NCI-H2227 treated with DMSO at 0.1 percent for 48 hours (cell line): ENCODE results near the gene TRAM2.

Experiments
- DNase-seq: peaks from one replicate; lab custom pipeline; 2025; lab: John Stamatoyannopoulos, UW

Gene TRAM2

DNA sequence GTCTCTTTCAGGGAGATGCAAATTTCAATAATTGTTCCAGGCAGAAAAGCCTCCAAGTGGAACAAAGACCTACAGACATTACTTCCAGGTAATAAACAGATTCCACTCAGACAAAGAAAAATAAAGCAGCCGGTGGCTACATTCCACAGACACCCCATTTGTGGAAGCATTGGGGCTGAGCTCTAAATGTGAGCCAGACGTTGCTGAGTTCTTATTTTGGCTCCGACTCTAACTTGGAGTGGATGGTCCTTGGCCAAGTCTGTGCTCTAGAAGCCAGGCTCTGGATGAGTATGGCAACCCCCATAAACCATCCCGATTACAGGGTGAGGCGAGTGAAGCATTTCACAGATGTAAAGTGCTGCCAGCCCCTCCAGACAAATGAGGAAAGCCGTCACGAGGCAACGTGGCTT is 6.6 kb downstream of the TRAM2 start:
- no peak for DNase-seq

DNA sequence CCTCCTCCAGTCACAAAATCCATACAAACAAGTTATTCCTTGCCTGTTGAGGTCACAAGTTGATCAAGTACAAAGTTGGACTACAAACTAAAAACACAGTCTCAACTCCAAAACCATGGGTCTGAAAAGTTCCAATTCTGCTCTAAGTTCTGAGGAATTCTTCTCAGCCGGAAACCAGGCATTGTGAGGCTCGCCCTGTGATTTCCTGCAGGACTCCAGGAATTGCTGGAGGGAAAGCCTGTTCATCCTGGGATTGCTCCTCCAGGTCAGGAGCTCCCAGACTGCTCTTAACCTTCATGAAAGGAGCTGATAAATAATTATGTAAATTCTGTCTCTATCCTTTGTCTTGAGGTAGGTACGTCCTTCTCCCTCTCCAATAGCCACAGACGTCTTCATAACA is 8.5 kb downstream of the TRAM2 start:
- DNase-seq: no peak

DNA sequence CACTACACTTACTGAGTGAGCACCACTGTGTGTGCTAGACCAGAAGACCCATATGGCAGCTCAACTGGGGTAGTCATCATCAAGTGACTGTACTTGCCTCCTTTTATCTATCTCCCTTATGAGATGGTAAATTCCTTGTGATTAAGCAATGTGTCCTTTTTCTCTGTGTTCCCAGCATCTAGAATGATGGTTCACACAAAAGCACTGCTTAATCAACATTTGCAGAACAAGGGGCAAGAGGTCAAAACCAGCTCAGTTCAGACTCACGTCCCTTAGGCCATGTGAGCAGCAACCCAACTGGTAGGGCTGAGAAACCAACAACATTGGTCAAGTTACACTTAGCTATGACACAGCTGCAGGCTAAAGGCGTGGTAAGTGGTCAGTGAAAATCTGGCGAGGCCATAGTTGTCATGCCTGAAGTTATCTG is 10.0 kb downstream of the TRAM2 start:
- no peak for DNase-seq

DNA sequence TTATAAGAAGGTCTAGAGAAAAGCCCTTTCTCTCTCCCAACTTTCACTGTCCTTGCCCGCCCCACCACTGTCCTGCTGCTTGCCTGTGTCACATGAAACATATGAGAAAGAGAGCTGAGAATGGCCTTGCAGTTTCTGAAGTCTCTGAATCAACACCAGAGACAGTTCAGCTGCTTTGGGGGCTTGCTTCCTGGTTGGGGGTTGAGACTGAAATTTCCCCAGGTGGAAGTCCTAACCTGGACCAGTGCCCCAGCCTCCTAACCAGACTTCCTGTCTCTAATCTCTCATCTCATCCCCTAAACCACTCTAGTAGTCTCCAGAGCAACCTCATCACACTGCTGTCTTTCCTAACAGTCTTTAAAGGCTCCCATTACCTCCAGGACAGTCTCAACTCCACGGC is 10.7 kb downstream of the TRAM2 start:
- DNase-seq: no peak

DNA sequence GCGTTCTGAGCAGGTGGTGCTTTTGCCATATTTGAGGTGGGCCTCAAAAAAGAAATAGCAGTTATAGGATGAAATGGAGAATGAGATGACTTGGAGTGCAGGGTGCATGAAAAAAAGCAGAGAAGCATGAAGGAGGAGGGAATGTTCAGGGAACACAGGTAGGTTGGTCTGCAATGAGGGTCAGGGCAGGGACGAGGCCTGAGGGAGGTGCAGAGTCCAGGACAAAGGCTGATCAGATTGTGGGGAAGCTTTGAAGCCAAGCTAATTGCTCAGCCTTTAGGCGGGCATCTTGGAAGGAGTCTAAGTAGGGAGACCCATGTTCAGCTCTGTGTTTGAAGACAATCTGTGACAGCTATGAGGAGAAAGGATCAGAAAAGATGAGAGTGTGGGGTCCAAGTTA is 12.0 kb downstream of the TRAM2 start:
- DNase-seq: no peak

DNA sequence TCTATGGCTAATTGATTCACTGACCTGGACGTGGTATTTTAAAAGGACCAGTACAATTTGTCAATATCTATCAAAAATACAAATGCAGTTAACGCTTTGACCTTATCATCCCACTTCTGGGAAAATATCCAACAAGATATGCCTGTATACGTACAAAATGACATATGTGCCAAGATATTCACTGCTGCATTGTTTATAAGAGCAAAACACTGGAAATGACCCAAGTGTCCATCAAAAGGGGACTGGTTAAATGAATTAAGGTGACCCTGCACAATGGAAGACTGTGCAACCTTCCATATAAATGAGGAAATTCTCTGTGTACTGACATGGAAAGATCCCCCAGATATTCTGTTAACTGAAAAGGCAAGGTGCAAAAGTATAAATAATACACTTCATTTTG is 13.9 kb downstream of the TRAM2 start:
- no peak for DNase-seq

DNA sequence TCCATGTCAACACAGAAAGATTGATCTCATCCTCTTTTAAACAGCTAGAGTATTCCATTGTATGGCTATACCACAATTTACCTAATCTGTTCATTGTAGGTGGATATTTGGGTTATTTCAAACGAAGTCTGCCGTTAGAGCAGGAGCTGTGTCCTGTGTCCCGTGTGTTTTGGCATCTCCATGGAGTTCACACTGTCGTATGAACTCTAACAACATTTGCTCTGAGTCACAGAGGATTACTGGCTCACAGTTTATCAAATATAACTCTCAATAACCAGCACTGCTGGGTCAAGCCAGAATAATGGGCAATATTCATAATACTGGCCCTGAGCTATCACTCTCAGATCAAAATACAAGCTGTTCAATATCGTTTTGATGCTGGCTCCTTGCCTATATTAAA is 16.4 kb downstream of the TRAM2 start:
- DNase-seq: no peak

DNA sequence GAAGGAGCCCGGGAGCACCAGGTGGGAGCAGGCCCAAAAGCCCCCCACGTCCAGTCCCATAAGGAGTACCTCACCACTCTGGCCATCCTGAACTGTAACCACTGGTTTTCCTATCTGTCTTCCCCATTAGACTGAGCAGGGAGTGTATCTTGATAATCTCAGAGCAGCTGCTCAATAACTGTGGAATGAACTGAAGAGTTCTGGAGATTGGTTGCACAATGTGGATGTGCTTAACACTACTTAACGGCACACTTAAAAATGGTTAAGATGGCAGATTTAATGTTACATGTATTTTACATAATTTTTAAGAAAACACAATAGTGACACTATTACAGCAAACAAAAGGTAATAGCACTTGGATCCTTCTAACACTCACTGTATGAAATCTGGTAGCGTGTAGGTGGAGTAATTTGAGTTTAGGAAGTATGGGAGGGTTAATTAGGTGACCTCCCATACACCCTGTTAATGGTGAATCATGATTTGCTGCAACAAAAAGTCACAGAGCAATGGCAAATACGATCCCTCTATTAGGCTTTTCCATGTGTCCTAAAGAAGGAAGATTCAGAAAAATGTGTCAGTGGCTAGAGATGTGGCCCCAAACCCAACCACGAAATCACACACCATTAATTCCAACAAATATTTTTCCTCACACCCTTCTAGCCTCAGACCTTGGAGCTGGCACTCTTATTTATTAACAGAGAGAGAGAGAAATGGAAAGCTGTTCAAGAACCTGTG is 18.4 kb downstream of the TRAM2 start:
- no peak for DNase-seq

DNA sequence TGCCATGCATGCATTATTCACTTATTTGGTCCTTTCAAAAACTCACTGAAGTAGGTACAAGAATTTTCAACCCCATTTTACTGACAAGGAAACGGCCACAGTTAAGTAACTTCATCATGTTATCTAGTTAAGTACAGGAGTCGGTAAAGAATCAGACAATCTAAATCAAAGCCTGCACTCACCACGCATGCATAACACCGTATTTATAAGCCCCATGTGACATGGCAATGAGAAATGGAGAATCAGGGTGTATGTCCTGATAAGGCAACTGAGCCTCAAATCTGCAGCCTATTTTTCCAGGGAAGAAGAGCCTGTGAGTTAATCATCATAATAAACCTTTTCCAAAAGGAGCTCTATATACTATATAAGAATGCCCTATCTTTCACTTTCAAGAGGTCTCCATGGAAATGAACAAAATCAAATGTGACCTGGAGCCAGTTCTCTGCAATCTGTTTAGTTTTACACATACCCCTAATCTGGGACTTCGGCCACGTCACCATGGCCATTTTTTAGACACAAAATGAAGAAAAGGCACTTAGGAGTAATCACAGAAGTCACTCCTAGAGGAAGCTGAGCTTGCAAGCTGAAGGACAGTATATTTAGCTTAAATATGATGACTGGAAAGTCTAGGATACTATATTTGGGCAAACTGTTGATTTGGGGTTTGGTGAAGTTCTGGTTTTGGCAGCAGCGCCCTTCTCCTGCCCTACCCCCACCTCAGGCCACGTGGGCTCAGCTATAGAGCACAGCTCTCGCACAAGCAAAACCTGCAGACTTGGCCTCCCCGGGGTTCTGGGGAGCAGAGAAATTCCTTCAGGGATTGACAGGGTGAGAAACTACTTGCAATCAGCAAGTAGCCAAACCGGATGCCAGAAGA is 19.2 kb downstream of the TRAM2 start:
- DNase-seq: no peak

DNA sequence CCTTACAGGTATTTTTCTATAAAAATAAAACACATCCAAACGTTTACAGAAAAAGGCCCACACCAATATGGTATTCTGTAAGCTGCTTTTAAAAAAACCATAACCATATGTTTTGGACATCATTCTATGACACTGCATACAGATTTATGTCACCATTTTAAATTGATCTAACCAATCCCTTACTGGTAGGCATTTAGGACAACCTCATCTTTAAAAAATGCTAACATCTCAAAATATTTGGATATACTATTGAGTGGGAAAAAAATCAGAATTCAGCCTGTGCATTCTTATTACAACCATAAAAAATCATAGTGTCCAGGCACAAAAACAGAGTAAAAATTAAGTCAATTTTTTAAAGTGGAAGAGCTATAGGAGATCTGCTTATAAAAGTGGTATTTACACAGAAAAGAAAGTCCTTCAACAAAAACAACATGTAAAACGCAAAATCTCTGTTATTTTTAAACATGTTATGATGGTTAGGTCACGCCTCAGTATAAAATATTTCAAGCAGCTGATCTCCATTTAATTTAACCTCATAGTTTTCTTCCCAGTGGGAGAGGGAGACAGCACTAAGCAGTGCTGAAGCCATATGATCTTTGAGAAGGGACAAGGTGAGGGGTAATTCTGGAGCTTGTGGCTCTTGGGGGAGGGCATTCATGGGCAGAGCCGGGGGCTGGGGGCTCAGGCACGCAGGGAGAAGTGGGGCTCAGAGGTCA is 21.2 kb downstream of the TRAM2 start:
- no peak for DNase-seq

DNA sequence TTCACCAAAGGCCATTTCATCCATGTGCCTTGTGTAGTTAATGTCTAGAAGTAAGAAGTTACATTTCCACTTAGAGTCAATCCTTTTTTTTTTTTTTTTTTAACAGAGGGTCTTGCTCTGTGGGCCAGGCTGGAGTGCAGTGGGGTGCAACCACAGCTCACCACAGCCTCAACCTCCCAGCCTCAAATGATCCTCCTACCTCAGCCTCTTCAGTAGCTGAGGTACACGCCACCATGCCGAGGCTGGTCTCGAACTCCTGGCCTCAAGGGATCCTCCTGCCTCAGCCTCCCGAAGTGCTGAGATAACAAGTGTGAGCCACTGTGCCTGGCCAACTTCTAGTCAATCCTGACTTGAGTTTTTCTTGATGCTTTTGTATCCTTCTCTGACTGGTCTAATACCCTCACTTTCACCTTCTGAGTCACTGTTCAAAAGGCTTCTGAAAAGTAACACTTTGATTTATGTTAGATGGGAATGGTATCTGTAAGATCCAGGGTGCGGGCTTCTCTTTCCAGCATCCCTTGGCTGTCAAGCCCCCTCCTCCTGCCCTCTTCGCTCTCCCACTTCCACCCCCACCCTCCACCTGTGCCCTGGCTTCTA is 22.1 kb downstream of the TRAM2 start:
- DNase-seq: no peak

DNA sequence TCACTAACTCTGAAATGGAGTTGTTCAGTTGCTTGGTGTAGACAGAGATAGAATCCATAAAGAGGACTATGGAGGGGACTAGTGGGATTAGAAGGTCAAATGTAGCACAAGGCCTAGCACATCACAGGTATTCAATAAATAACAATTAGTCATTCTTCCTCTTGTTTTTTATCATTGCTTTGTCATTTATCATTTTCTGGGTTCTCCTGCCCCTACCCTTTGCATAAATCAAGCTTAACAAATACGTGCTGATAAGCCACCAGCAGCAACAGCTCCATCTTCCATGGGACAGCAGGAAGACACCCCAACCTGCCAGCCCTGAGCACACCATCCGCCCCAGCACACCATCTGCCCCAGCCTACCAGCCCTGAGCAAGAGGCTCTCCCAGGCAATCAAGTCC is 23.1 kb downstream of the TRAM2 start:
- no peak for DNase-seq

DNA sequence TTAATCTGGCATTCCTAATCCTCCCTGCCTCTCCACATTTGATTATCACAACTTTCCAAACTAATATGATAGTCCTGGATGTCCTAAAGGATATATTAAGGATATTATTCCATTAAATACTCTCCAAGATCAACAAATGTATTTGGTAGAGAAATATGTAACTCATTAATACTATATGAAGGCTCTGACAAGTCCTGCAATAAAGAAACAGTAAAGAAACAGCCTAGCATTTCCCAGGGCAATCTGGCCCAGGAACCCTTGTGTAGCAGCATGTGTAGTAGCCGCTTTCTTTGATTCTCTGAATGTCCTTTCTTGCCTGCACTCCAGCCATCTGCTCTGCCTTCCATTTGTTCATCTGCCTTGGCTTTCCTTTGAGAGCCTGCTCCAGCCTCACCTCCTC is 23.7 kb downstream of the TRAM2 start:
- DNase-seq: no peak

DNA sequence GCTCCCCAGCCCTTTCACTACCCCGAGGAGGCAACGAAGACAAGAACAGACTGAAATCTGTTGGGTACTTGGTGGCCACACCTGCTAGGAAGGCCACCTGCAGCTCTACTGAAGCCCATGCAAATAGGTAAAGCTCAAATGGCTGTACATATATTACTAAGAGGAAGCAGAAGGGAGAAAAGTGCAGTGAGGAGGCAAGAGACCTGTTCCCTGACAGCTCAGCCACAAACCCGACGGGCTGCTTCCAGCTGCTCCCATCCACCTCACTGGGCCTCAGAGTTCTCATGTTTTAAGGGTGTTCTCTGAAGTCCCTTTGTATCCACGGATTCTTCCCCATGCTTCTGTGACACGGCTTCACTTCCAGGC is 24.6 kb downstream of the TRAM2 start:
- DNase-seq: no peak

DNA sequence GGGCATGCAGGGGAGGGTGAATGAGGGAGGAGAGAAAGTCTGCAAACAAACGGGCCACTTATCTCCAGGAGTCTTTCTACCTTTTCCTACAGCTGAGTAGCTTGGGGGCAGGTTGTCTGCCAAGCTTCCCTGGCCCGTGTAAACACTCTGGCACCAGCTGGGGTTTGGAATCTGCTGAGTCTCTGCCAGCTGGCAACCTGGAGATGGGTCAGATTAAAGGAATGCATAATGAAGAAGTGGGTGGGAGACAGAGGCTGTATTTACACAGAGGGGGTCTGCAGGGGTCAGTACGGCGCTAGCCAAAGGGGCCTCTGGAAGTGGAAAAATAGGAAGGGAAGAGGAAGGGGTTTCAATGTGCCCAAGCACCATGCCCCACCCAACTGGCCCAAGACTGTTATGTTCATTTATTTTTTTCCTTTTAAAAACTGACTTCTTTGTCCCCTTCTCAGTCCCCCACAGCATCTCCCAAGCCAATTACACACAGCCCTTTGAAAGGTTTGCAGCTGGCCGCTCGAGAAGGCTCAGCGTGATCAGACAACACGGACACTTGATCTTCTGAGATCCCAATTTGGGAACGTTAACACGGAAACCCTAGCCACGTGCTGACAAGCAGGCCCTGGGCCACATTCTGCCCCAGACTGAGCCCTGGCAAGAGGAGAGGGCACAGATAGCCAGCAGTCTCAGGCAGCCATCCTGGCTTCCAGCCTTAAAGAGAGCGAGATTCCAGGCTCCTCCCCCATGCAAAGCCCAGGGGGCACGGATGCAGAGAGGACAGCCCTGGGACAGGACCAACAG is 25.2 kb downstream of the TRAM2 start:
- peak; percentile 33 for DNase-seq

DNA sequence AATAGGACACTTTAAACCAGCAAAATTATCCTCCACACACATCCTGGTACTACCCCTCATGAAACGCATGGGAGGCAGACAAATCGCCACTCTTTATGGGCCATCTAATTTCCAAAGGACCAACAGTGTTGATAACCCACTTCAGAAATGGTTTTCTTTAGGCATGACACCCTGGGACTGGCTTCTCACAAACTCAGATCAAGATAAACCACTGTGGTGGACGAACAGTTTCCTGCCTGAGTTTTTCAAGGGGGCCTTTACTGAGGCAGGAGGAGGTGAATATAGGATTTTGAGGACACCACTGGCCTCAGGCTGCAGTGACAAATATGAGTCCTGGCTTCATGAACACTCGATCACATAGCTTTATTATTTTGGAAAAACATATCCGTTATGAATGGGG is 26.0 kb downstream of the TRAM2 start:
- no peak for DNase-seq

DNA sequence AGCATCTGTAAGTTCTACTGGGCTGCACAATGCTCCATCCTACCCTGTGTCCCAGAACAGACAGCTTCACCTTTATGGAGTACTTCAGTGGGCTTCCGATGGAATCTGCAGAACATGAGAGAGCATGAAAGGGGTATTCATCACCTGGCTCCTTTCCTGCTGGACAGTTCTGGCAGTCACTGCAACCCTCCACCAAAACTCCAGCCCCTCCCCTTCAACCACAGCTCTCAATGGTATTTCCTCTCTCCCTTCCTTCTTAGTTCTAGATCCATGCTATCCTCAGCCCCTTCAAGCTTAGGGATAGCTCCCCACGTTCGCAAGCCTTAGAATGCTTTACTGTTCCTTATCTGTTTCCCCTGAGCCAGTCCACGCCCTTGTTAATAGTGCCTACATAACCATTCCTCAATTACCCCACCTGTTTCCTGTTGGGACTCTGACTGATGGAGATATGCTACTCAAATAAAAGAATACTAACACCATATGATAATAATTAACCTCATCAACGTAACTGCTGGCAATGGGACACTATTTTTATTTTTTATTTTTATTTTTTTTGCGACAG is 26.8 kb downstream of the TRAM2 start:
- no peak for DNase-seq

DNA sequence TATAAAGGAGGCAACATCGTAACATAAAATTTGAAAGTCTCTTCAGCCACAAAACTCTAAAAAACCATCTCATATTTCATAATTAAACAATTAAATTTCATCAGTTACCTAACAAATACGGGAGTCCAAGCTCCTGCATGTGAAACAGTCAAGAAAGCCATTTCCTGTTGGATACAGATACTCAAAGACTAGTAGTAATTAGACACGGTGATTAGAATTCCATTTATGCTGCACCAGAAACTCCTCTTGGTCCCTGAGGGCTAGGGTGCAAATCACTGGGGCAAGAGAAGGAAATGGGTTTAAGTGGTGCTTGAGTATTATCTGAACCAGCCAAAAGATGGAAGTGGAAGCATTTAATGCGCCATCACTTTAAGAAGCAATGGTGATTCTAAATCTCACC is 27.4 kb downstream of the TRAM2 start:
- no peak for DNase-seq

DNA sequence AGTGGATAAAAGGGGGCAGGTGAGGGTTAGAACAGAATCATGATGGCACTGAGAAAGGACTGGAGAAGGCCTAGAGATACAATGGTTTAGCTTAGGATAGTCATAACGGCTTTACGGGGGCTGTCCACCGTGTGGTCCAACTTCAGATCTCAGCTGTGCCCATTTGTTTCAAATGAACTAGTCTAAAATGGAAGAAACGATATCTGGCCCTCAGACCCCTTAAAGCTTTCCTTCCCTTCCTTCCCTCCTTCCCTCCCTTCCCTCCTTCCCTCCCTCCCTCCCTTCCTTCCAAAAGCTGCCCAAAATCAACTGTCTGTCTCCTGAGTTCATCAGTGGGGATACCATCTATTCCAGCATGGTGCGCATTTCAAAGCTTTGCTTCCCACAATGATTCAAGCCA is 27.9 kb downstream of the TRAM2 start:
- DNase-seq: no peak

DNA sequence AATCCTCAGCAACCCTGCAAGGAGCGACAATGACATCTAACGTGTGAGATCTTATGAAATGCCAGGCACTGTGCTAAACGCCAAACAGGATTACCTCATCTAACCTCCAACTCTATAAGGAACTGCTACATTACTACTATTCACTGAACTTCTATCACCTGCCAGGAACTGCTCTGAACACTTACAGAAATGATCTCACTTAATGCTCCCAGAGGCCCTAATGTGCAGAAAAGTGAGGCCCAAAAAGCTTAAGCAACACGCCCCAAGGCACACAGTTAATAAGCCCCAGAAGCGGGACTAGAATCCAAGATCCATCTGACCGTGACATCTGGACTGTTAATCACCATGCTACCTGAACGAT is 28.5 kb downstream of the TRAM2 start:
- no peak for DNase-seq

DNA sequence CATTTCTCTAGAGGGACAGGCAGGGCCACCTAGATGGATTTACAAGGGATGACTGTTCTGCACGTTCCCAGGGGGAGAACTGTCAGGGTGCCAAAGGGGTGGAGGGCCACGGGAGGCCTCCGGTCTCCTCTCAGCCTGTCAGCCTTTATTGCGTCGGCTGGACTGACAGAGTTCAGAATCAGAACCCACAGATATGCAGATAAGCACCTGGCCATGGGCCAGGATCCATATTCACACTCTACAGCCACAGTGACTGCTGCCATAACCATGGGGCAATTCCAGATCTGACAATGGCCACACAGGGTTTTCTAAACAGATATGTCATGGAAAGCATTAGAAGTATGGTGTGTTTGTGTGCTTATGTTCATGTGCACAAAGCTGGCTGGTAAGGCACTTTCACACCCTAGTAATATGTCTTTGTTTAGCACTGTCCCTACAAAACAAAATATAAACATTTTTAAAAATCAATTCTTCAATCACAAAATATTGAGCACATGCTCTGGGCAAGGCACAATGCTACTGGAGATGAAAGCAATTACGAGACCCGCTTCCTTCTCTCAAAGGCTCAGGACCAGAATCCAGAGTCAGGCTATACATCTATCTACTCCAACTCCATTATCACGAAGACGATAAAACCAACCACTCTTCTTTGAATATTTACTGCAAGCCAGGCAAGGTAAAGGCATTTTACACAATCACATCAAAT is 29.1 kb downstream of the TRAM2 start:
- DNase-seq: no peak
